DND-41 (cell line): ENCODE measurements around the gene ANTKMT.
"Not testable (repeated sequence)": the region's sequence is repeated elsewhere in the genome, so short reads cannot be mapped to it uniquely, and the experiment has no call there.

ENCODE experiments used
- ATAC-seq: fragments of 200-7000 bp; cut with Tn5 transposase; 3 replicates; pipeline ENCODE4 v1.9.1; 2021; ENCODE audit warnings: low read depth; ENCODE audit not compliant: insufficient read depth
- DNase-seq: peaks from one replicate; pipeline ENCODE4 v3.0.0-alpha.2; 2020
- H2AFZ ChIP-seq: 2 replicates; pipeline ENCODE4 v1.6.0; 2012; ENCODE audit warnings: low read depth, low read length
- H3K27ac ChIP-seq: 2 replicates; pipeline ENCODE4 v1.5.1; 2012; ENCODE audit warnings: low read length, inconsistent platforms
- H3K27me3 ChIP-seq: fragments of 200-600 bp; sonication (generic); 2 replicates; pipeline ENCODE4 v1.6.0; 2012; ENCODE audit warnings: low read length, mild to moderate bottlenecking, inconsistent platforms; ENCODE audit not compliant: insufficient read depth, poor library complexity
- H3K36me3 ChIP-seq: 2 replicates; pipeline ENCODE4 v1.5.1; 2012; ENCODE audit warnings: low read length, inconsistent platforms; ENCODE audit not compliant: insufficient read depth
- H3K4me1 ChIP-seq: 2 replicates; pipeline ENCODE4 v1.5.1; 2012; ENCODE audit warnings: mild to moderate bottlenecking, low read length; ENCODE audit not compliant: insufficient read depth
- H3K4me2 ChIP-seq: 2 replicates; pipeline ENCODE4 v1.6.0; 2012; ENCODE audit warnings: mild to moderate bottlenecking, moderate library complexity, low read length, inconsistent platforms; ENCODE audit not compliant: insufficient read depth
- H3K4me3 ChIP-seq, 2 experiments: fragments of 200-600 bp in 1 of 2; shearing (Covaris generic) in 1 of 2; 2 replicates each; pipeline ENCODE4 v1.5.1; 2012 to 2016; ENCODE audit warnings: inconsistent platforms in 2 of 2, low read length in 2 of 2, mild to moderate bottlenecking in 2 of 2, low read depth in 1 of 2, moderate library complexity in 1 of 2
- H3K79me2 ChIP-seq: 2 replicates; pipeline ENCODE4 v1.6.0; 2012; ENCODE audit warnings: low read length, inconsistent platforms; ENCODE audit not compliant: insufficient read depth
- H3K9ac ChIP-seq: 2 replicates; pipeline ENCODE4 v1.6.0; 2012; ENCODE audit warnings: low read depth, mild to moderate bottlenecking, inconsistent platforms, low read length, moderate library complexity
- H3K9me3 ChIP-seq: 2 replicates; pipeline ENCODE4 v1.5.1; 2012; ENCODE audit warnings: low read length, moderate library complexity, mild to moderate bottlenecking, inconsistent platforms; ENCODE audit not compliant: insufficient read depth, severe bottlenecking
- H4K20me1 ChIP-seq: 2 replicates; pipeline ENCODE4 v1.6.0; 2012; ENCODE audit warnings: low read length; ENCODE audit not compliant: insufficient read depth
- CTCF ChIP-seq: IDR thresholded peaks from 2 replicates; pipeline ENCODE4 v1.5.1; 2012; ENCODE audit warnings: borderline replicate concordance, low read length, moderate library complexity, mild to moderate bottlenecking; ENCODE audit not compliant: poor library complexity, severe bottlenecking; ENCODE audit errors: extremely low read depth
- EZH2 ChIP-seq: IDR thresholded peaks from 3 replicates; pipeline ENCODE4 v1.6.1; 2012; ENCODE audit warnings: borderline replicate concordance, low read depth, mild to moderate bottlenecking, moderate library complexity, low read length, inconsistent platforms; ENCODE audit not compliant: severe bottlenecking

Gene ANTKMT

GRCh38 chr16:750485-750884, 29.5 kb downstream of the ANTKMT start:
- H4K20me1 ChIP-seq: no peaks in the 10 kb centered on the region
- no peak overlapping the region for H3K4me3 ChIP-seq
- H3K36me3 ChIP-seq: no peaks in the 10 kb centered on the region
- H3K4me2 ChIP-seq: no peak overlapping the region
- no peaks in the 10 kb centered on the region for H3K9me3 ChIP-seq
- H3K27me3 ChIP-seq: no peaks in the 10 kb centered on the region
- no peak overlapping the region for H2AFZ ChIP-seq
- H3K4me1 ChIP-seq: no peaks in the 10 kb centered on the region
- DNase-seq (no peak), ATAC-seq (no peak)
- TF ChIP-seq EZH2 (no peak), CTCF (no peak)
- no peak overlapping the region for H3K27ac ChIP-seq
- H3K79me2 ChIP-seq: no peaks in the 10 kb centered on the region
- no peak overlapping the region for H3K9ac ChIP-seq

- H3K9ac ChIP-seq: no peak overlapping the region
- TF ChIP-seq EZH2: no peak
- no peak for TF ChIP-seq CTCF
- H3K4me3 ChIP-seq: no peak overlapping the region
- ATAC-seq: no peak
- no peaks in the 10 kb centered on the region for H3K79me2 ChIP-seq
- no peaks in the 10 kb centered on the region for H3K4me1 ChIP-seq
- no peak overlapping the region for H3K4me2 ChIP-seq
- H4K20me1 ChIP-seq: no peaks in the 10 kb centered on the region
- H2AFZ ChIP-seq: no peak overlapping the region
- H3K27ac ChIP-seq: no peak overlapping the region
- no peaks in the 10 kb centered on the region for H3K27me3 ChIP-seq
- no peak for DNase-seq
- H3K36me3 ChIP-seq: no peaks in the 10 kb centered on the region
- H3K9me3 ChIP-seq: no peaks in the 10 kb centered on the region
Measured at GRCh38 chr16:751152-752006, 30.4 kb downstream of the ANTKMT start.

- Histone ChIP-seq H2AFZ (no peak overlapping the region), H3K4me3 (no peak overlapping the region), H3K27ac (no peak overlapping the region), H3K27me3 (no peaks in the 10 kb centered on the region), H4K20me1 (no peaks in the 10 kb centered on the region), H3K9me3 (no peaks in the 10 kb centered on the region), H3K4me1 (no peaks in the 10 kb centered on the region), H3K79me2 (no peaks in the 10 kb centered on the region), H3K9ac (no peak overlapping the region), H3K4me2 (no peak overlapping the region), H3K36me3 (no peaks in the 10 kb centered on the region)
- no peak for ATAC-seq
- DNase-seq: no peak
- TF ChIP-seq EZH2: no peak
- TF ChIP-seq CTCF: no peak
Measured at GRCh38 chr16:752007-752312, 31.0 kb downstream of the ANTKMT start.

- not testable (repeated sequence) for ATAC-seq
Measured at GRCh38 chr16:754121-754607, 33.2 kb downstream of the ANTKMT start.

More at GRCh38 chr16:754121-754607, 33.2 kb downstream of the ANTKMT start:
- not testable (repeated sequence) for H3K4me2 ChIP-seq, H3K9ac ChIP-seq, DNase-seq, H3K27me3 ChIP-seq, H3K79me2 ChIP-seq, H3K4me1 ChIP-seq, H3K9me3 ChIP-seq, H3K27ac ChIP-seq, H4K20me1 ChIP-seq, H2AFZ ChIP-seq, H3K36me3 ChIP-seq, H3K4me3 ChIP-seq
